SK-N-SH (cell line): Measurements from ENCODE around the gene CDH13. TPM values are rescaled to one million over a fixed set of nuclear protein-coding genes. Genes with fewer than 3 reads are reported as not detected.

ENCODE experiments used
- CTCF ChIA-PET: fragments of 300-600, 350-600 bp; formaldehyde crosslinking; extraction: SDS; loops from one replicate; lab custom pipeline; 2021; lab: Yijun Ruan, JAX
- POLR2A ChIA-PET: fragments of 350-600 bp; sonication (Branson Sonifier 250); formaldehyde crosslinking; extraction: SDS; loops from one replicate; lab custom pipeline; 2020; ENCODE audit warnings: antibody characterized with exemption, inconsistent platforms; lab: Yijun Ruan, JAX
- DNase-seq: peaks from one replicate; pipeline ENCODE4 v3.0.0; 2012
- H2AFZ ChIP-seq: fragments of 200-600 bp; sonication (generic); 2 replicates; pipeline ENCODE4 v1.8.1; 2016; ENCODE audit warnings: antibody characterized with exemption, mild to moderate bottlenecking, low read depth
- H3F3A ChIP-seq: fragments of 200-600 bp; sonication (generic); replicated peaks from 2 replicates; pipeline ENCODE3; 2016; ENCODE audit warnings: antibody characterized with exemption, mild to moderate bottlenecking; ENCODE audit not compliant: insufficient read depth
- H3K27ac ChIP-seq, 2 experiments: fragments of 200-500 bp in 1 of 2; fragments of 200-600 bp in 1 of 2; sonication (Bioruptor generic) in 1 of 2; sonication (generic), shearing (Covaris generic) in 1 of 2; 2 replicates each; pipeline versions ENCODE4 v1.5.1 to v1.6.1; 2014 to 2016; ENCODE audit warnings: low read depth in 2 of 2, inconsistent platforms in 1 of 2, low read length in 1 of 2, mild to moderate bottlenecking in 1 of 2, mixed read lengths in 1 of 2
- H3K27me3 ChIP-seq: fragments of 200-600 bp; sonication (generic), shearing (Covaris generic); 2 replicates; pipeline ENCODE4 v1.6.1; 2016; ENCODE audit warnings: mixed run types; ENCODE audit not compliant: insufficient read depth
- H3K36me3 ChIP-seq, 2 experiments: fragments of 200-500 bp in 1 of 2; fragments of 200-600 bp in 1 of 2; sonication (Bioruptor generic) in 1 of 2; sonication (generic) in 1 of 2; replicated peaks in 1 of 2; 2 replicates each; pipeline versions ENCODE3 to v1.5.1; 2014 to 2016; ENCODE audit warnings: low read length in 1 of 2, mild to moderate bottlenecking in 1 of 2; ENCODE audit not compliant: insufficient read depth in 2 of 2, control insufficient read depth in 1 of 2
- H3K4me1 ChIP-seq, 2 experiments: fragments of 200-500 bp in 1 of 2; fragments of 200-600 bp in 1 of 2; sonication (Bioruptor generic) in 1 of 2; sonication (generic), shearing (Covaris generic) in 1 of 2; 2 replicates each; pipeline versions ENCODE4 v1.5.1 to v1.6.1; 2014 to 2016; ENCODE audit warnings: low read depth in 1 of 2, low read length in 1 of 2, mixed run types in 1 of 2; ENCODE audit not compliant: insufficient read depth in 2 of 2, control insufficient read depth in 1 of 2
- H3K4me2 ChIP-seq: fragments of 200-600 bp; sonication (generic), shearing (Covaris generic); 2 replicates; pipeline ENCODE4 v1.6.1; 2017; ENCODE audit warnings: mixed run types
- H3K4me3 ChIP-seq, 2 experiments: fragments of 200-500 bp in 1 of 2; fragments of 200-600 bp in 1 of 2; sonication (Bioruptor generic) in 1 of 2; sonication (generic), shearing (Covaris generic) in 1 of 2; 2 replicates each; pipeline versions ENCODE4 v1.5.1 to v1.8.1; 2014 to 2016; ENCODE audit warnings: low read depth in 2 of 2, inconsistent platforms in 1 of 2, low read length in 1 of 2, mild to moderate bottlenecking in 1 of 2, mixed read lengths in 1 of 2, moderate library complexity in 1 of 2
- H3K79me2 ChIP-seq: fragments of 200-600 bp; sonication (generic); 2 replicates; pipeline ENCODE4 v1.8.1; 2017; ENCODE audit warnings: mild to moderate bottlenecking; ENCODE audit not compliant: insufficient read depth
- H3K9ac ChIP-seq: fragments of 200-600 bp; sonication (generic); 2 replicates; pipeline ENCODE4 v1.6.1; 2017; ENCODE audit warnings: mixed run types
- H3K9me2 ChIP-seq: fragments of 200-600 bp; sonication (generic); 2 replicates; pipeline ENCODE4 v1.6.1; 2017; ENCODE audit warnings: mixed run types
- H3K9me3 ChIP-seq: fragments of 200-600 bp; sonication (generic); 2 replicates; pipeline ENCODE4 v1.6.1; 2017; ENCODE audit warnings: mixed run types, mild to moderate bottlenecking, moderate library complexity
- H4K20me1 ChIP-seq: fragments of 200-600 bp; sonication (generic); 2 replicates; pipeline ENCODE4 v1.6.1; 2017; ENCODE audit warnings: mild to moderate bottlenecking, mixed run types; ENCODE audit not compliant: insufficient read depth
- CTCF ChIP-seq: fragments of 200-600 bp; sonication (generic); IDR thresholded peaks from 2 replicates; pipeline ENCODE4 v1.6.1; 2017; ENCODE audit warnings: antibody characterized with exemption, mild to moderate bottlenecking, moderate library complexity
- EP300 ChIP-seq, 2 experiments: IDR thresholded peaks; 2 replicates each; pipeline versions ENCODE4 v1.4.0 to v1.6.1; 2012; ENCODE audit warnings: borderline replicate concordance in 1 of 2, low read depth in 1 of 2, low read length in 1 of 2
- FOSL2 ChIP-seq: IDR thresholded peaks from 2 replicates; pipeline ENCODE4 v1.4.0; 2012; ENCODE audit warnings: low read depth, mild to moderate bottlenecking, moderate library complexity, borderline replicate concordance
- FOXJ3 ChIP-seq: sonication (generic); formaldehyde crosslinking; IDR thresholded peaks from 2 replicates; pipeline ENCODE4 v1.5.1; 2020; ENCODE audit warnings: mild to moderate bottlenecking, missing genetic modification reagents
- FOXM1 ChIP-seq: IDR thresholded peaks from 2 replicates; pipeline ENCODE4 v1.4.0; 2012; ENCODE audit warnings: low read depth, mild to moderate bottlenecking
- GATA2 ChIP-seq: sonication (generic); formaldehyde crosslinking; IDR thresholded peaks from 2 replicates; pipeline ENCODE4 v1.5.0; 2020; ENCODE audit warnings: mild to moderate bottlenecking, missing genetic modification reagents
- IRF3 ChIP-seq: fragments of 150-350 bp; IDR thresholded peaks from 2 replicates; pipeline ENCODE4 v1.6.1; 2016; ENCODE audit warnings: mild to moderate bottlenecking, low read depth, low read length
- JUND ChIP-seq: IDR thresholded peaks from 2 replicates; pipeline ENCODE4 v1.4.0; 2012
- MAX ChIP-seq: IDR thresholded peaks from 2 replicates; pipeline ENCODE4 v1.4.0; 2012; ENCODE audit warnings: low read depth
- MEF2A ChIP-seq: IDR thresholded peaks from 2 replicates; pipeline ENCODE4 v1.4.0; 2012; ENCODE audit warnings: low read depth, borderline replicate concordance
- NRF1 ChIP-seq: IDR thresholded peaks from 2 replicates; pipeline ENCODE4 v1.6.1; 2012; ENCODE audit warnings: low read depth, mild to moderate bottlenecking, low read length
- PBX3 ChIP-seq: IDR thresholded peaks from 2 replicates; pipeline ENCODE4; 2012
- POLR2AphosphoS5 ChIP-seq: IDR thresholded peaks from 2 replicates; pipeline ENCODE4 v1.6.1; 2012; ENCODE audit warnings: low read depth, low read length
- RCOR1 ChIP-seq: fragments of 150-350 bp; IDR thresholded peaks from 2 replicates; pipeline ENCODE4 v1.6.1; 2017; ENCODE audit warnings: antibody characterized with exemption, low read length
- REST ChIP-seq: IDR thresholded peaks from 2 replicates; pipeline ENCODE4 v1.6.1; 2012; ENCODE audit warnings: mild to moderate bottlenecking, low read depth, low read length, moderate library complexity
- RFX5 ChIP-seq: IDR thresholded peaks from 2 replicates; pipeline ENCODE4 v1.6.1; 2012; ENCODE audit warnings: mild to moderate bottlenecking, improper control_type of control experiment, low read length
- RXRA ChIP-seq: IDR thresholded peaks from 2 replicates; pipeline ENCODE4 v1.4.0; 2012; ENCODE audit warnings: low read depth, mild to moderate bottlenecking, borderline replicate concordance
- SMC3 ChIP-seq: IDR thresholded peaks from 2 replicates; pipeline ENCODE4 v1.6.1; 2012; ENCODE audit warnings: low read depth, low read length, improper control_type of control experiment
- TAF1 ChIP-seq: IDR thresholded peaks from 2 replicates; pipeline ENCODE4 v1.6.1; 2012; ENCODE audit warnings: low read depth, mild to moderate bottlenecking, low read length, moderate library complexity, borderline replicate concordance
- TEAD4 ChIP-seq: IDR thresholded peaks from 2 replicates; pipeline ENCODE4 v1.4.0; 2012; ENCODE audit warnings: mild to moderate bottlenecking, borderline replicate concordance; ENCODE audit not compliant: insufficient read depth
- USF1 ChIP-seq: IDR thresholded peaks from 2 replicates; pipeline ENCODE4 v1.4.0; 2012; ENCODE audit warnings: low read depth, borderline replicate concordance
- WGBS: methylation state at CpG from one replicate; pipeline ENCODE4 v1.1.6; 2017; ENCODE audit warnings: low lambda C conversion rate; 5-methylcytosine and 5-hydroxymethylcytosine counted together
- polyA plus RNA-seq, 3 experiments: library from polyadenylated mRNA; depleted of rRNA; stranded (reverse); fragments of >200 nt; gene quantifications; 2 replicates each; pipeline ENCODE4 v1.2.3, GENCODE V29; 2012

Gene CDH13
- polyA plus RNA-seq, 1 of the 3 experiments (the other 2 are of a cell fraction) = 93.0 TPM

- TF ChIP-seq POLR2AphosphoS5 (no peak), USF1 (no peak), NRF1 (no peak), GATA2 (CRISPR knock-in tag) (no peak), REST (no peak), MEF2A (no peak), MAX (no peak)
Measured at GRCh38 chr16:83269048-83269447, 642.3 kb downstream of the CDH13 start (continued).

GRCh38 chr16:83269541-83269940, 642.8 kb downstream of the CDH13 start:
- no peaks in the 10 kb centered on the region for H3K79me2 ChIP-seq
- H3K4me3 ChIP-seq = no peak overlapping the region
- no peaks in the 10 kb centered on the region for H3K27me3 ChIP-seq
- no peaks in the 10 kb centered on the region for H3K9me2 ChIP-seq
- H2AFZ ChIP-seq = no peak overlapping the region
- H3K36me3 ChIP-seq = peaks cover 0 to 3% of the 10 kb centered on the region in 2 experiments
- H3K9me3 ChIP-seq = no peaks in the 10 kb centered on the region
- no peaks in the 10 kb centered on the region; a peak in 1 of 4 replicates for H3K4me1 ChIP-seq
- TF ChIP-seq TAF1 = no peak
- TF ChIP-seq RCOR1 = no peak
- TF ChIP-seq RFX5 = no peak
- TF ChIP-seq GATA2 (CRISPR knock-in tag) = no peak
- TF ChIP-seq TEAD4 = no peak
- no peak for TF ChIP-seq CTCF
- TF ChIP-seq IRF3 = no peak
- TF ChIP-seq JUND = no peak
- no peak for TF ChIP-seq PBX3
- no peak for TF ChIP-seq FOSL2
- TF ChIP-seq RXRA = no peak
- no peak for TF ChIP-seq EP300 (IDR thresholded peaks at IDR 0.05; ENCODE audit: borderline replicate concordance in 1 of 2, low read depth in 1 of 2, low read length in 1 of 2)
- no peak for TF ChIP-seq POLR2AphosphoS5
- no peak for TF ChIP-seq SMC3
- no peak for TF ChIP-seq FOXJ3 (CRISPR knock-in tag)
- no peak for TF ChIP-seq USF1
- no peak for TF ChIP-seq FOXM1
- no peaks in the 10 kb centered on the region for H4K20me1 ChIP-seq
- ChIA-PET CTCF (no interaction called here), POLR2A (no interaction called here)
- DNase-seq = no peak
- no peak overlapping the region for H3K9ac ChIP-seq
- H3K4me2 ChIP-seq = no peak overlapping the region
- H3K27ac ChIP-seq = no peak overlapping the region
- no peaks in the 10 kb centered on the region for H3F3A ChIP-seq
- WGBS = 33% methylated on average over 2 of the region's 2 CpGs
